Bronchial epithelial cell (primary cell): ENCODE data around the gene UBASH3B. TPM values are rescaled to one million over a fixed set of nuclear protein-coding genes. Genes with fewer than 3 reads are reported as not detected.

Source experiments
- DNase-seq: peaks from one replicate; pipeline ENCODE4 v3.0.0-alpha.2; 2010; ENCODE audit warnings: low read depth
- FAIRE-seq: peaks from 2 replicates; lab custom pipeline; 2011; peaks lifted over from hg19 to GRCh38; lab: Jason Lieb, UNC
- H3K27me3 ChIP-seq: 2 replicates; pipeline ENCODE4 v1.5.1; 2011; ENCODE audit warnings: low read length; ENCODE audit not compliant: control insufficient read depth, insufficient read depth
- H3K36me3 ChIP-seq: 2 replicates; pipeline ENCODE4 v1.5.1; 2011; ENCODE audit warnings: low read length; ENCODE audit not compliant: control insufficient read depth, insufficient read depth
- H3K4me3 ChIP-seq: 2 replicates; pipeline ENCODE4 v1.5.1; 2011; ENCODE audit warnings: mild to moderate bottlenecking, low read depth, low read length, control low read depth
- CTCF ChIP-seq: IDR thresholded peaks from 2 replicates; pipeline ENCODE4 v1.5.1; 2011; ENCODE audit warnings: mild to moderate bottlenecking, moderate library complexity, low read length, control low read depth, inconsistent platforms; ENCODE audit not compliant: insufficient read depth, severe bottlenecking
- total RNA-seq: library from RNA; depleted of rRNA; stranded (reverse); fragments of >200 nt; gene quantifications from 2 replicates; pipeline ENCODE4 v1.2.1, GENCODE V29; 2014

The UBASH3B gene
- total RNA-seq, 1 donor from 2014 or later, result 10.0 TPM

- Histone ChIP-seq H3K4me3 (no peak overlapping the region), H3K36me3 (no peaks in the 10 kb centered on the region), H3K27me3 (no peaks in the 10 kb centered on the region)
- TF ChIP-seq CTCF, result no peak
- no peak for FAIRE-seq
- DNase-seq, result no peak
Observed at GRCh38 chr11:122665861-122666260, 10.3 kb downstream of the UBASH3B start.

- no peaks in the 10 kb centered on the region for H3K27me3 ChIP-seq
- DNase-seq, result no peak
- no peak overlapping the region for H3K4me3 ChIP-seq
- H3K36me3 ChIP-seq, result no peaks in the 10 kb centered on the region
- no peak for FAIRE-seq
- TF ChIP-seq CTCF, result no peak
Observed at GRCh38 chr11:122666743-122667142, 11.2 kb downstream of the UBASH3B start.

- no peaks in the 10 kb centered on the region for H3K36me3 ChIP-seq
- no peaks in the 10 kb centered on the region for H3K27me3 ChIP-seq
- no peak for TF ChIP-seq CTCF
- H3K4me3 ChIP-seq, result no peak overlapping the region
- peak; percentile 79 for DNase-seq
- FAIRE-seq, result no peak
Observed at GRCh38 chr11:122668562-122669090, 13.1 kb downstream of the UBASH3B start.

GRCh38 chr11:122670131-122670530 lies 14.6 kb downstream of the UBASH3B start:
- FAIRE-seq, result no peak
- TF ChIP-seq CTCF, result no peak
- H3K27me3 ChIP-seq, result no peaks in the 10 kb centered on the region
- H3K36me3 ChIP-seq, result no peaks in the 10 kb centered on the region
- DNase-seq, result no peak
- H3K4me3 ChIP-seq, result no peak overlapping the region

- Histone ChIP-seq H3K27me3 (no peaks in the 10 kb centered on the region), H3K36me3 (no peaks in the 10 kb centered on the region), H3K4me3 (no peak overlapping the region)
- FAIRE-seq (no peak), DNase-seq (no peak)
- TF ChIP-seq CTCF, result no peak
Observed at GRCh38 chr11:122671400-122671891, 15.9 kb downstream of the UBASH3B start.

- no peak for FAIRE-seq
- H3K36me3 ChIP-seq, result no peaks in the 10 kb centered on the region
- no peak for TF ChIP-seq CTCF
- no peak overlapping the region for H3K4me3 ChIP-seq
- no peaks in the 10 kb centered on the region for H3K27me3 ChIP-seq
- DNase-seq, result no peak
Observed at GRCh38 chr11:122672892-122673291, 17.4 kb downstream of the UBASH3B start.
